ENCODE results near the gene VCX. TPM values are rescaled to one million over a fixed set of nuclear protein-coding genes. Genes with fewer than 3 reads are reported as not detected.
"Not testable (repeated sequence)": the region's sequence is repeated elsewhere in the genome, so short reads cannot be mapped to it uniquely, and the experiment has no call there.

VCX gene
- total RNA-seq (2022) (not detected in 2 replicates), Bru-seq, nascent RNA (not detected), BruChase-seq, experiment 1, labeled RNA remaining after a 6-hour chase (not detected), BruChase-seq, experiment 2, labeled RNA remaining after a 2-hour chase (not detected)
- long read RNA-seq, result 0 reads

- H3K4me3 Mint-ChIP-seq (ENCODE audit: low read depth, unreplicated experiment); H3K36me3 Mint-ChIP-seq (ENCODE audit: insufficient read depth, unreplicated experiment); BruUV-seq (replicated peaks); H3K27me3 Mint-ChIP-seq (ENCODE audit: unreplicated experiment); H3K27ac Mint-ChIP-seq (ENCODE audit: unreplicated experiment); DNase-seq; H3K9me3 Mint-ChIP-seq (ENCODE audit: low read depth, unreplicated experiment); H3K4me1 Mint-ChIP-seq (ENCODE audit: low read depth, unreplicated experiment); CTCF ChIA-PET; intact Hi-C loops (cut with micrococcal nuclease; ENCODE audit: unreplicated experiment): not testable (repeated sequence)
Observed at GRCh38 chrX:7842871-7843270, at the start of gene VCX. VCX (plus strand) TSS chrX:7843171; CDS start chrX:7843204, 33 bp downstream.

DNA sequence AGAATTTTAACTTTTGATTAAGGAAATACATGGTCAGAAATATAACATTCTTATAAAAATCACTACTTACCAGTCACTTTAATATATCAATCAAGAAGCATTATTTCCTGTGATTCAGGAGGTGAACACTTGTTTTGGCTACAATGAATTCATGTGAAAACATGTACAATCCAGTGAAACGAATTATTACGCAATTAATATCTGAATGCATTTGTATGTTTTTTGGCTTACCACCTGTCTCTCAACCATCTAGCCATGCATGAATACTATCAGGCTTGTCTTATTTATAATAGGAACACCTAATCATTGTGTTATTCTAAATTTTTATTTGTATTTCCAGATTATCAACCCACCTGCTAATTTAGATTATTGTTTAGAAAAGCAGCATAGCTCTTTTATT, 44.6 kb upstream of the VCX start:
- intact Hi-C loops (cut with micrococcal nuclease; ENCODE audit: unreplicated experiment), result no loop called here
- Mint-ChIP-seq H3K4me1 (ENCODE audit: low read depth, unreplicated experiment) (no peaks in the 10 kb centered on the region), H3K4me3 (ENCODE audit: low read depth, unreplicated experiment) (no peak overlapping the region), H3K9me3 (ENCODE audit: low read depth, unreplicated experiment) (peaks cover 19% of the 10 kb centered on the region), H3K36me3 (ENCODE audit: insufficient read depth, unreplicated experiment) (no peaks in the 10 kb centered on the region), H3K27me3 (ENCODE audit: unreplicated experiment) (no peaks in the 10 kb centered on the region), H3K27ac (ENCODE audit: unreplicated experiment) (no peak overlapping the region)
- CTCF ChIA-PET, result interaction anchor here (0.7 kb wide), 1 partner anchor 987 kb away, joined by 3 read pairs; no protein-coding TSS in a partner anchor
- no TSS peak for BruUV-seq (replicated peaks)
- TF ChIP-seq, protein P1, sequence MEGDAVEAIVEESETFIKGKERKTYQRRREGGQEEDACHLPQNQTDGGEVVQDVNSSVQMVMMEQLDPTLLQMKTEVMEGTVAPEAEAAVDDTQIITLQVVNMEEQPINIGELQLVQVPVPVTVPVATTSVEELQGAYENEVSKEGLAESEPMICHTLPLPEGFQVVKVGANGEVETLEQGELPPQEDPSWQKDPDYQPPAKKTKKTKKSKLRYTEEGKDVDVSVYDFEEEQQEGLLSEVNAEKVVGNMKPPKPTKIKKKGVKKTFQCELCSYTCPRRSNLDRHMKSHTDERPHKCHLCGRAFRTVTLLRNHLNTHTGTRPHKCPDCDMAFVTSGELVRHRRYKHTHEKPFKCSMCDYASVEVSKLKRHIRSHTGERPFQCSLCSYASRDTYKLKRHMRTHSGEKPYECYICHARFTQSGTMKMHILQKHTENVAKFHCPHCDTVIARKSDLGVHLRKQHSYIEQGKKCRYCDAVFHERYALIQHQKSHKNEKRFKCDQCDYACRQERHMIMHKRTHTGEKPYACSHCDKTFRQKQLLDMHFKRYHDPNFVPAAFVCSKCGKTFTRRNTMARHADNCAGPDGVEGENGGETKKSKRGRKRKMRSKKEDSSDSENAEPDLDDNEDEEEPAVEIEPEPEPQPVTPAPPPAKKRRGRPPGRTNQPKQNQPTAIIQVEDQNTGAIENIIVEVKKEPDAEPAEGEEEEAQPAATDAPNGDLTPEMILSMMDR (IDR thresholded peaks at IDR 0.05; ENCODE audit: unreplicated experiment), result no peak
- no peak for DNase-seq

- Mint-ChIP-seq H3K4me1 (ENCODE audit: low read depth, unreplicated experiment) (no peaks in the 10 kb centered on the region), H3K9me3 (ENCODE audit: low read depth, unreplicated experiment) (peaks cover 27% of the 10 kb centered on the region), H3K27me3 (ENCODE audit: unreplicated experiment) (no peaks in the 10 kb centered on the region), H3K4me3 (ENCODE audit: low read depth, unreplicated experiment) (no peak overlapping the region), H3K36me3 (ENCODE audit: insufficient read depth, unreplicated experiment) (no peaks in the 10 kb centered on the region), H3K27ac (ENCODE audit: unreplicated experiment) (no peak overlapping the region)
- no peak for DNase-seq
- CTCF ChIA-PET, result no interaction called here
- TF ChIP-seq, protein P1 (IDR thresholded peaks at IDR 0.05; ENCODE audit: unreplicated experiment), result no peak
- intact Hi-C loops (cut with micrococcal nuclease; ENCODE audit: unreplicated experiment), result no loop called here
- BruUV-seq (replicated peaks), result no TSS peak
Observed at GRCh38 chrX:7801711-7802110, 41.3 kb upstream of the VCX start.

DNA sequence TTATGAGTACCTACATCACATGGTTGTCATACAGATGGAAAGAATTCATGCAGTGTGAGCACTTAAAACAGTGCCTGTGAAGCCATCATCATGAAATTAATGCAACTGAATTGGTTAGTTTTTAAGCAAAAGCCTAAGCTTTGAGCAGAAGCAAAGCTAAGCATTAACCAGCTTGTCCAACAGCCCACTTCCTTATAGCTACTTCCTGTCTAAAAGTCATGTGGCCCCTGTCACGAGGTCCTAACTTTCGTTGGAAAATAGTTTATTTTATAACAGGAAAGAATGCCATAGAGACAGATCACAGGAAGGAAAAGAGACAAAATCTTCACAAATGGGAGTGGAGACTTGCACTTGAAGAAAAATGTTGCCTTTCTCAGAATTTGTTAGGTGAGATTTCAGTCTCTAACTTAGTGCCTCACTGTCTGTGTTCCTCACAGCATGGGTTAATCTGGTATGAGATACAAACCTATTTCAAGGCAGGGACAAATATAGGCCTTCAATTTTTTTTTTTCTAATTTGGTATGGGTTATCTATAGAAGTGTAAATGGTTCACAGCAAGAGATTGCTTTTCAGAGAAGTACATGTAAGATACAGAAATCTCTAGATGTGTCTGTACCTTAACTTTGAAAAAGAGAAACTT, 27.7 kb upstream of the VCX start:
- TF ChIP-seq, protein P1 (IDR thresholded peaks at IDR 0.05; ENCODE audit: unreplicated experiment), result no peak
- intact Hi-C loops (cut with micrococcal nuclease; ENCODE audit: unreplicated experiment), result no loop called here
- no peak for DNase-seq
- no peak overlapping the region for H3K27ac Mint-ChIP-seq (ENCODE audit: unreplicated experiment)
- H3K4me3 Mint-ChIP-seq (ENCODE audit: low read depth, unreplicated experiment), result no peak overlapping the region
- no peaks in the 10 kb centered on the region for H3K4me1 Mint-ChIP-seq (ENCODE audit: low read depth, unreplicated experiment)
- CTCF ChIA-PET, result no interaction called here
- no TSS peak for BruUV-seq (replicated peaks)
- peaks cover 10% of the 10 kb centered on the region for H3K9me3 Mint-ChIP-seq (ENCODE audit: low read depth, unreplicated experiment)
- H3K36me3 Mint-ChIP-seq (ENCODE audit: insufficient read depth, unreplicated experiment), result no peaks in the 10 kb centered on the region
- no peaks in the 10 kb centered on the region for H3K27me3 Mint-ChIP-seq (ENCODE audit: unreplicated experiment)

DNA sequence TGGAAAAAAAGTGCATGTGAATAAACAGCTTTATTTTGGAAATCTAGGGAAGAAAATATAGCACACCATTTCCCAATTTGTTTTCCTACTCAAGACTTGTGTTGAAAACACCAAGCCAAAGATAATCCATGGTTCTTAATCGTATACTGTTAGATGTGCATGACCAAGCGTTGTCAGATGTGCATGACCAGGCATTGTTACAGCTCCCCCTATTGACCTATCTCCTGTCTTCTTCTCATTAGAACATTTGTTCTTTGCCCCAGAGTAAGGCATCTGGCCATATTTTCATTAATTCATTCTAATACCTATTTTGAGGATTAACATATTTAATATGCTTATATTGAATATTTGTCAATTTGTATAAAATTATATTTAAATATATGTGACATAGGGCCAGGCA, 14.4 kb upstream of the VCX start:
- no peaks in the 10 kb centered on the region for H3K36me3 Mint-ChIP-seq (ENCODE audit: insufficient read depth, unreplicated experiment)
- no peak overlapping the region for H3K27ac Mint-ChIP-seq (ENCODE audit: unreplicated experiment)
- TF ChIP-seq, protein P1 (IDR thresholded peaks at IDR 0.05; ENCODE audit: unreplicated experiment), result no peak
- H3K4me3 Mint-ChIP-seq (ENCODE audit: low read depth, unreplicated experiment), result no peak overlapping the region
- no peaks in the 10 kb centered on the region for H3K27me3 Mint-ChIP-seq (ENCODE audit: unreplicated experiment)
- intact Hi-C loops (cut with micrococcal nuclease; ENCODE audit: unreplicated experiment), result no loop called here
- CTCF ChIA-PET, result no interaction called here
- H3K4me1 Mint-ChIP-seq (ENCODE audit: low read depth, unreplicated experiment), result no peaks in the 10 kb centered on the region
- peaks cover 18% of the 10 kb centered on the region for H3K9me3 Mint-ChIP-seq (ENCODE audit: low read depth, unreplicated experiment)
- BruUV-seq (replicated peaks), result no TSS peak
- DNase-seq, result no peak
